SK-N-SH (cell line): ENCODE results near the gene TSFM. TPM values are rescaled to one million over a fixed set of nuclear protein-coding genes. Genes with fewer than 3 reads are reported as not detected.
A peak's percentile ranks its signal among the peaks of the same experiment; 100 is the strongest.

Experiments
- CTCF ChIA-PET: fragments of 300-600, 350-600 bp; formaldehyde crosslinking; extraction: SDS; loops from one replicate; lab custom pipeline; 2021; lab: Yijun Ruan, JAX
- POLR2A ChIA-PET: fragments of 350-600 bp; sonication (Branson Sonifier 250); formaldehyde crosslinking; extraction: SDS; loops from one replicate; lab custom pipeline; 2020; ENCODE audit warnings: antibody characterized with exemption, inconsistent platforms; lab: Yijun Ruan, JAX
- DNase-seq: peaks from one replicate; pipeline ENCODE4 v3.0.0; 2012
- H2AFZ ChIP-seq: fragments of 200-600 bp; sonication (generic); 2 replicates; pipeline ENCODE4 v1.8.1; 2016; ENCODE audit warnings: antibody characterized with exemption, mild to moderate bottlenecking, low read depth
- H3F3A ChIP-seq: fragments of 200-600 bp; sonication (generic); replicated peaks from 2 replicates; pipeline ENCODE3; 2016; ENCODE audit warnings: antibody characterized with exemption, mild to moderate bottlenecking; ENCODE audit not compliant: insufficient read depth
- H3K27ac ChIP-seq, 2 experiments: fragments of 200-500 bp in 1 of 2; fragments of 200-600 bp in 1 of 2; sonication (Bioruptor generic) in 1 of 2; sonication (generic), shearing (Covaris generic) in 1 of 2; 2 replicates each; pipeline versions ENCODE4 v1.5.1 to v1.6.1; 2014 to 2016; ENCODE audit warnings: low read depth in 2 of 2, inconsistent platforms in 1 of 2, low read length in 1 of 2, mild to moderate bottlenecking in 1 of 2, mixed read lengths in 1 of 2
- H3K27me3 ChIP-seq: fragments of 200-600 bp; sonication (generic), shearing (Covaris generic); 2 replicates; pipeline ENCODE4 v1.6.1; 2016; ENCODE audit warnings: mixed run types; ENCODE audit not compliant: insufficient read depth
- H3K36me3 ChIP-seq, 2 experiments: fragments of 200-500 bp in 1 of 2; fragments of 200-600 bp in 1 of 2; sonication (Bioruptor generic) in 1 of 2; sonication (generic) in 1 of 2; replicated peaks in 1 of 2; 2 replicates each; pipeline versions ENCODE3 to v1.5.1; 2014 to 2016; ENCODE audit warnings: low read length in 1 of 2, mild to moderate bottlenecking in 1 of 2; ENCODE audit not compliant: insufficient read depth in 2 of 2, control insufficient read depth in 1 of 2
- H3K4me1 ChIP-seq, 2 experiments: fragments of 200-500 bp in 1 of 2; fragments of 200-600 bp in 1 of 2; sonication (Bioruptor generic) in 1 of 2; sonication (generic), shearing (Covaris generic) in 1 of 2; 2 replicates each; pipeline versions ENCODE4 v1.5.1 to v1.6.1; 2014 to 2016; ENCODE audit warnings: low read depth in 1 of 2, low read length in 1 of 2, mixed run types in 1 of 2; ENCODE audit not compliant: insufficient read depth in 2 of 2, control insufficient read depth in 1 of 2
- H3K4me2 ChIP-seq: fragments of 200-600 bp; sonication (generic), shearing (Covaris generic); 2 replicates; pipeline ENCODE4 v1.6.1; 2017; ENCODE audit warnings: mixed run types
- H3K4me3 ChIP-seq, 2 experiments: fragments of 200-500 bp in 1 of 2; fragments of 200-600 bp in 1 of 2; sonication (Bioruptor generic) in 1 of 2; sonication (generic), shearing (Covaris generic) in 1 of 2; 2 replicates each; pipeline versions ENCODE4 v1.5.1 to v1.8.1; 2014 to 2016; ENCODE audit warnings: low read depth in 2 of 2, inconsistent platforms in 1 of 2, low read length in 1 of 2, mild to moderate bottlenecking in 1 of 2, mixed read lengths in 1 of 2, moderate library complexity in 1 of 2
- H3K79me2 ChIP-seq: fragments of 200-600 bp; sonication (generic); 2 replicates; pipeline ENCODE4 v1.8.1; 2017; ENCODE audit warnings: mild to moderate bottlenecking; ENCODE audit not compliant: insufficient read depth
- H3K9ac ChIP-seq: fragments of 200-600 bp; sonication (generic); 2 replicates; pipeline ENCODE4 v1.6.1; 2017; ENCODE audit warnings: mixed run types
- H3K9me2 ChIP-seq: fragments of 200-600 bp; sonication (generic); 2 replicates; pipeline ENCODE4 v1.6.1; 2017; ENCODE audit warnings: mixed run types
- H3K9me3 ChIP-seq: fragments of 200-600 bp; sonication (generic); 2 replicates; pipeline ENCODE4 v1.6.1; 2017; ENCODE audit warnings: mixed run types, mild to moderate bottlenecking, moderate library complexity
- H4K20me1 ChIP-seq: fragments of 200-600 bp; sonication (generic); 2 replicates; pipeline ENCODE4 v1.6.1; 2017; ENCODE audit warnings: mild to moderate bottlenecking, mixed run types; ENCODE audit not compliant: insufficient read depth
- ELF1 ChIP-seq: IDR thresholded peaks from 2 replicates; pipeline ENCODE4 v1.4.0; 2012
- EP300 ChIP-seq, 2 experiments: IDR thresholded peaks; 2 replicates each; pipeline versions ENCODE4 v1.4.0 to v1.6.1; 2012; ENCODE audit warnings: borderline replicate concordance in 1 of 2, low read depth in 1 of 2, low read length in 1 of 2
- GABPA ChIP-seq: IDR thresholded peaks from 2 replicates; pipeline ENCODE4 v1.4.0; 2012; ENCODE audit warnings: low read depth, mild to moderate bottlenecking
- IRF3 ChIP-seq: fragments of 150-350 bp; IDR thresholded peaks from 2 replicates; pipeline ENCODE4 v1.6.1; 2016; ENCODE audit warnings: mild to moderate bottlenecking, low read depth, low read length
- NFIC ChIP-seq: IDR thresholded peaks from 2 replicates; pipeline ENCODE4 v1.4.0; 2012; ENCODE audit warnings: borderline replicate concordance
- PBX3 ChIP-seq: IDR thresholded peaks from 2 replicates; pipeline ENCODE4; 2012
- REST ChIP-seq: IDR thresholded peaks from 2 replicates; pipeline ENCODE4 v1.6.1; 2012; ENCODE audit warnings: mild to moderate bottlenecking, low read depth, low read length, moderate library complexity
- TEAD4 ChIP-seq: IDR thresholded peaks from 2 replicates; pipeline ENCODE4 v1.4.0; 2012; ENCODE audit warnings: mild to moderate bottlenecking, borderline replicate concordance; ENCODE audit not compliant: insufficient read depth
- WGBS: methylation state at CpG from one replicate; pipeline ENCODE4 v1.1.6; 2017; ENCODE audit warnings: low lambda C conversion rate; 5-methylcytosine and 5-hydroxymethylcytosine counted together
- polyA plus RNA-seq, 3 experiments: library from polyadenylated mRNA; depleted of rRNA; stranded (reverse); fragments of >200 nt; gene quantifications; 2 replicates each; pipeline ENCODE4 v1.2.3, GENCODE V29; 2012

TSFM gene
- polyA plus RNA-seq, 1 of the 3 experiments (the other 2 are of a cell fraction): 28.7 TPM

GRCh38 chr12:57781801-57782200, 786 bp upstream of the TSFM start (continued):
- no peak for TF ChIP-seq PBX3
- TF ChIP-seq GABPA: no peak
- TF ChIP-seq EP300 (IDR thresholded peaks at IDR 0.05; ENCODE audit: borderline replicate concordance in 1 of 2, low read depth in 1 of 2, low read length in 1 of 2): no peak
- no peak for TF ChIP-seq IRF3
- no peak for TF ChIP-seq REST
- TF ChIP-seq ELF1: no peak
- TF ChIP-seq, all 33 proteins: peak for 0

- Histone ChIP-seq H3K4me1 (peaks cover 0 to 5% of the 10 kb centered on the region in 2 experiments; a peak in 1 of 4 replicates), H3K9ac (no peak overlapping the region), H3K27me3 (no peaks in the 10 kb centered on the region)
- DNase-seq: no peak
- CTCF ChIA-PET: interaction anchor here (0.9 to 1.6 kb wide), 10 partner anchors 10 to 124 kb away, joined by 3 to 17 read pairs (median 4); partner anchors contain the start of gene CDK4
- no peak for TF ChIP-seq REST
- no peak for TF ChIP-seq TEAD4
- no peak for TF ChIP-seq NFIC
- no peak for TF ChIP-seq IRF3
- TF ChIP-seq, all 33 proteins: peak for 0
- Histone ChIP-seq H3K9me3 (no peaks in the 10 kb centered on the region), H3K79me2 (peaks cover 31% of the 10 kb centered on the region), H3K36me3 (peaks cover 22 to 30% of the 10 kb centered on the region in 2 experiments), H3K9me2 (no peaks in the 10 kb centered on the region), H3K27ac (no peak overlapping the region), H4K20me1 (no peaks in the 10 kb centered on the region), H3F3A (peaks cover 18% of the 10 kb centered on the region), H3K4me3 (peak overlapping the region; percentile 82 to 93; a peak in 3 of 4 replicates), H2AFZ (no peak overlapping the region), H3K4me2 (no peak overlapping the region)
- POLR2A ChIA-PET: interaction anchor here (1.2 kb wide), 1 partner anchor 10 kb away, joined by 4 read pairs; the partner anchor contains the start of genes EEF1AKMT3 and METTL1
- WGBS: 25% methylated on average over 4 of the region's 4 CpGs
Measured at GRCh38 chr12:57782243-57782607, 362 bp upstream of the TSFM start.
